Measurements from ENCODE around the gene DDAH1. TPM values are rescaled to one million over a fixed set of nuclear protein-coding genes. Genes with fewer than 3 reads are reported as not detected.

Gene DDAH1
- total and polyA plus RNA-seq, 5 donors: 3.8 to 10.1 (median 5.6) TPM

DNA sequence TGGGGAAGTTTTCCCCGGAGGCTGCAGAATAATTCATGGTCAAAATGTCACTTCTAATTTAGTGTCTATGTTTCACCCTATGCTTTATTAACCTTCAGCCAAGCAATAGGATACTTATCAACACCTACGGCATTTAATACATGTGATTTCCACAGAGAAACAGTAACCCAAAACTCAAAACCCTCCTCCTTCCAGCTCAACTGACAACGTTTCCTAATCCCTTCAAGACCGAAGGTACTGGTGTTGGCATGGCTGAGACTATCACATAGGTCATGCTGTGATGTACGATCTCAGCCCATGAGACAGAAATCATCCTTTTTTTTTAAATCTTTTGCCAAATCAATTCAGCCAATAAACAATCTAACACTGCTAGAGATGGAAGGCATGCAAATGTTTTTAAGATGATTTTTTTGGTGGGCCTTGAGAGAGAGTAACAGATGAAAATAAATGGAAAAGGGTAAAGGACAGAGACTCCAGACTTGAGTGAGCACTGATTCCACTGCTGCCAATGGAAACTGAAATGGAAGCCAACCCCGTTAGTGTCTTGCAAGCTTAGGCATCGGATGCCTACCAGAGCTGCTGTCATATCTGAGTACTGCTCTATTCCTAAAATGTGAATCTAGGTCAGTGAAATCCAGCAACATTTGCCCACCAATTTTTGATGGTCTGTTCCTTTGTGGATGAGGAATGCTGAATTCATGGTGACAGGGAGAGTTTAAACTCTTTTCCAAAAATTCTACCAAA is 125.1 kb downstream of the DDAH1 start:
- no peak overlapping the region for H3K27ac ChIP-seq (ENCODE audit: low read length)

DNA sequence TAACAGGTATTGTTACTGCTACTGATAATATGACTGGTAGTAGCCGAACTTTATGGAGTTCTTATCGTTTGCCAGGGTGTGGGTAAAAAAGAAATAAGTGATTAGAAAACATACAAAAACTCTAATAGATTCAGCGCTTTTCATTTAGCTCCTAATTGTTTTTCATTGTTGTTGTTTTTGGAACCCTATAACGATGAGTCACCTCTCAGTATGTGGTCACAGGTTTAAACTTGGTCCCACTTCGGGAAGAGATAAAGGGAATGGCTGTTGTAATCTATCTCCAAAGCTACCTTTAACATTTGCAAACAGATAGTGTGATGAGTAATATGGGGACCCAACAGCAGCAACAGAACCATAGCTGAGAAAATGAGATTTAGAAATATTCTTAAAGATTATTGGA is 125.9 kb downstream of the DDAH1 start:
- peak in 1 of 2 donors; percentile 80 for ATAC-seq
- no peaks in the 10 kb centered on the region for H3K27me3 ChIP-seq (ENCODE audit: control insufficient read depth, insufficient read depth)
- H3K4me1 ChIP-seq (ENCODE audit: control insufficient read depth, insufficient read depth, low read length): peaks cover 2% of the 10 kb centered on the region
- H3K9me3 ChIP-seq (ENCODE audit: control insufficient read depth, low read length): no peaks in the 10 kb centered on the region
- intact Hi-C loops (cut with DNase I): no loop called here
- H3K4me3 ChIP-seq (ENCODE audit: low read length): no peak overlapping the region
- DNase-seq: no peak
- H3K27ac ChIP-seq (ENCODE audit: low read length): no peak overlapping the region
- WGBS: 46% methylated on average over 5 of the region's 5 CpGs

More for the DNA sequence above, 125.1 kb downstream of the DDAH1 start:
- ATAC-seq (no peak), DNase-seq (no peak)
- Histone ChIP-seq H3K27me3 (ENCODE audit: control insufficient read depth, insufficient read depth) (no peaks in the 10 kb centered on the region), H3K9me3 (ENCODE audit: control insufficient read depth, low read length) (no peaks in the 10 kb centered on the region), H3K4me1 (ENCODE audit: control insufficient read depth, insufficient read depth, low read length) (peaks cover 2% of the 10 kb centered on the region), H3K4me3 (ENCODE audit: low read length) (no peak overlapping the region)
- intact Hi-C loops (cut with DNase I): no loop called here
- 73% methylated on average over 7 of the region's 7 CpGs for WGBS

DNA sequence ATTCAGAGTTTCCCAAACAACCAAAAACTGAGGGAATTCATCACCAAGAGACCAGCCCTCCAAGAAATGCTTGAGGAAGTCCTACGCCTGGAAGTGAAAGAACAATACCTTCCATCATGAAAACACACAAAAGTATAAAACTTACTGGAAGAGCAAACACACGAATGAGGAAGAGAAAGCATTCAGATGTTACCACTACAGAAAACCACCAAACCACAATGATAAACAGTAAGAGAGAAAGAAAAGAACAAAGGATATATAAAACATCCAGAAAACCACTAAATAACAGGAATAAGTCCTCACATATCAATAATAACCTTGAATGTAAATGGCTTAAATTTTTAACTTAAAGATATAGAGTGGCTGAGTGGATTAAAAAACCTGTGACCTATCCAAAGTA is 130.0 kb downstream of the DDAH1 start:
- intact Hi-C loops (cut with DNase I): no loop called here
- Histone ChIP-seq H3K27me3 (ENCODE audit: control insufficient read depth, insufficient read depth) (no peaks in the 10 kb centered on the region), H3K4me1 (ENCODE audit: control insufficient read depth, insufficient read depth, low read length) (peaks cover 11% of the 10 kb centered on the region), H3K27ac (ENCODE audit: low read length) (no peak overlapping the region), H3K4me3 (ENCODE audit: low read length) (no peak overlapping the region), H3K9me3 (ENCODE audit: control insufficient read depth, low read length) (no peaks in the 10 kb centered on the region)
- ATAC-seq: no peak
- DNase-seq: no peak
- 83% methylated on average over 2 of the region's 2 CpGs for whole genome bisulfite sequencing

DNA sequence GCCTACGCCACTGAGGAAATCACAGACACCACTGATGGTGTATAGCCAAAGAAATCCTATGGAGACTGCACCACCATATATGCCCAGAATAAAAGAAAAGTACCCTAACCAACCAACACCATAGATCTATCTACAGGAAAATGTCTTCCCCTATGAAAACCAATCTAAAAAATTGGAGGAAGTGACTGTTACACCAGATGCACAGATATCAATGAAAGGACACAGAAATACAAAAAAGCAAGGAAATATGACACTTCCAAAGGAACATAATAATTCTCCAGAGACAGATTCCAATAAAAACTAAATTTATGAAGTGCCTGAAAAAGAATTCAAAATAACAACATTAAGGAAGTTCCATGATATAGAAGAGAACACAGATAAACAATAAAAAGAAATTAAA is 131.8 kb downstream of the DDAH1 start:
- DNase-seq (no peak), ATAC-seq (no peak)
- H3K27me3 ChIP-seq (ENCODE audit: control insufficient read depth, insufficient read depth): no peaks in the 10 kb centered on the region
- intact Hi-C loops (cut with DNase I): no loop called here
- no peak overlapping the region for H3K27ac ChIP-seq (ENCODE audit: low read length)
- H3K9me3 ChIP-seq (ENCODE audit: control insufficient read depth, low read length): no peaks in the 10 kb centered on the region
- 100% methylated on average over 1 of the region's 1 CpG for WGBS
- no peak overlapping the region for H3K4me3 ChIP-seq (ENCODE audit: low read length)
- H3K4me1 ChIP-seq (ENCODE audit: control insufficient read depth, insufficient read depth, low read length): peaks cover 14% of the 10 kb centered on the region

DNA sequence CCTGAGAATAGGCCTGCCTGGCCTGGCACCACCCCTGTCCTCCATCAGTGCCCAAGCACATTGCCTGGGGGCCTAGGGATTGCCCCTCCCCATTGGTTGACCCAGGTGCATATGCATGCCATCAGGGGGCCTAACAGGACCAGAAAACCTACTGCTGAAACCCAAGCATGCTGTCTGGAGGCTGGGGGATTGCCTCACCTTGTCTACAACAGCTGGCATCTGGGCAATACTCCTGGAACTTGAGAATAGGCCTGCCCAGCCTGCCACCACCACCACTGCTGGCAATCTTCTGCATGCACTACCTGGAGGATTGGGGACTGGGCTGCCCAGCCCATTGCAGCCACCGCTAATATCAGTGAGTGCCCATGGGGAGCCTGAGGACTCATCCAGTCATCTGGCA is 132.4 kb downstream of the DDAH1 start:
- Histone ChIP-seq H3K9me3 (ENCODE audit: control insufficient read depth, low read length) (no peaks in the 10 kb centered on the region), H3K4me1 (ENCODE audit: control insufficient read depth, insufficient read depth, low read length) (peaks cover 14% of the 10 kb centered on the region), H3K27me3 (ENCODE audit: control insufficient read depth, insufficient read depth) (no peaks in the 10 kb centered on the region), H3K4me3 (ENCODE audit: low read length) (no peak overlapping the region), H3K27ac (ENCODE audit: low read length) (no peak overlapping the region)
- no peak for ATAC-seq
- no peak for DNase-seq
- intact Hi-C loops (cut with DNase I): no loop called here
- WGBS: 98% methylated on average over 1 of the region's 1 CpG

DNA sequence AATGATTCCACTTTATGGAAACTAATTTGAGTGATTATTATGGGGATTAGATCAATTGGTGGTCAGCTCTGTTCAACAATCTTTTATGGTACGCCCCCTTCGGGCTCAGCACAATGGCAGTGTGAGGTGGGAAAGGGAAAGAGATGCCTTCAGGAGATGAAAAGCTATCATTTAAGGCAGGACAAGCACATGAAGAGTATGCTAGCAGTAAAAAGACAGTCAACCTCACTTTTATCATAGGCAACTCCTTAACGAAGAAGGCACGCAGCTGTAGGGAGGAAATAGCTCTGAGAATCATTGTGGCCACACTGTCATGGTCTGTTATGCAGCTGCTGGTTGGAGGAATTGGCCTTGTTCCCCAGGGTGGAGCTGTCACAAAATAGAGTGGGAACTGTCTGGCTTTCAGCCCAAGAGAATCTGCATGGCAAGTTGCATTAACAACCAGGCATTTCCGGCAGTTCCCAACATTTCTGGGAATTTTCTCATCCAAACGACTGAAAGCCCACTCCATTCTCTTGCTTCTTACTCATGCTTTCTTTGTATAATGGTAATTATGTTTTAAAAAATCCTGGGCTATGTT is 134.2 kb downstream of the DDAH1 start:
- no peaks in the 10 kb centered on the region for H3K9me3 ChIP-seq (ENCODE audit: control insufficient read depth, low read length)
- DNase-seq (peak; percentile 49 to 59 (median 57)), ATAC-seq (peak; percentile 71 to 83)
- WGBS: 36% methylated on average over 6 of the region's 6 CpGs
- intact Hi-C loops (cut with DNase I): no loop called here
- H3K27me3 ChIP-seq (ENCODE audit: control insufficient read depth, insufficient read depth): no peaks in the 10 kb centered on the region
- H3K4me3 ChIP-seq (ENCODE audit: low read length): no peak overlapping the region
- H3K4me1 ChIP-seq (ENCODE audit: control insufficient read depth, insufficient read depth, low read length): peaks cover 14% of the 10 kb centered on the region
- H3K27ac ChIP-seq (ENCODE audit: low read length): peak overlapping the region; percentile 82

DNA sequence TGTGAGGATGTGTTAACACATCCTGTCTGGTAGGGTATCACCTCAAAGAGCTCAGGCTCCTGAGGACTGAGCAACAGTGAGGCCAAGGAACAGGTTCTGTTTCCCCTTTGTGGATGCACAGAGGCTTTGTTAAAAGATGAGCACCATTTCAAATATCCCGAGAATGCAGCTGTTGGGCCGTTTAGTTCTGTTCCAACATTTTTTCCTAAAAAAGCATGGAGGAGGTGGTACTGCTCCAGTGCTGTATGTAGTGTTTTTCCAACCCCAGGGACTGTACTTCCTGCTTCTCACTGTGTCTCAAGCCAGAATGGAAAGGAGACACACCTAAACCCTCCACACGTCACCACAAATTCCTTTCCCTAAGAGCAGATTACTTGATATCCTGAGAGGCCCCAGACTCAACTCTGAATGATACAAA is 134.7 kb downstream of the DDAH1 start:
- ATAC-seq (peak; percentile 57 to 86), DNase-seq (no peak)
- Histone ChIP-seq H3K27ac (ENCODE audit: low read length) (peak overlapping the region; percentile 39), H3K4me1 (ENCODE audit: control insufficient read depth, insufficient read depth, low read length) (peaks cover 14% of the 10 kb centered on the region), H3K4me3 (ENCODE audit: low read length) (no peak overlapping the region), H3K27me3 (ENCODE audit: control insufficient read depth, insufficient read depth) (no peaks in the 10 kb centered on the region), H3K9me3 (ENCODE audit: control insufficient read depth, low read length) (no peaks in the 10 kb centered on the region)
- WGBS: 27% methylated on average over 3 of the region's 3 CpGs
- intact Hi-C loops (cut with DNase I): no loop called here

DNA sequence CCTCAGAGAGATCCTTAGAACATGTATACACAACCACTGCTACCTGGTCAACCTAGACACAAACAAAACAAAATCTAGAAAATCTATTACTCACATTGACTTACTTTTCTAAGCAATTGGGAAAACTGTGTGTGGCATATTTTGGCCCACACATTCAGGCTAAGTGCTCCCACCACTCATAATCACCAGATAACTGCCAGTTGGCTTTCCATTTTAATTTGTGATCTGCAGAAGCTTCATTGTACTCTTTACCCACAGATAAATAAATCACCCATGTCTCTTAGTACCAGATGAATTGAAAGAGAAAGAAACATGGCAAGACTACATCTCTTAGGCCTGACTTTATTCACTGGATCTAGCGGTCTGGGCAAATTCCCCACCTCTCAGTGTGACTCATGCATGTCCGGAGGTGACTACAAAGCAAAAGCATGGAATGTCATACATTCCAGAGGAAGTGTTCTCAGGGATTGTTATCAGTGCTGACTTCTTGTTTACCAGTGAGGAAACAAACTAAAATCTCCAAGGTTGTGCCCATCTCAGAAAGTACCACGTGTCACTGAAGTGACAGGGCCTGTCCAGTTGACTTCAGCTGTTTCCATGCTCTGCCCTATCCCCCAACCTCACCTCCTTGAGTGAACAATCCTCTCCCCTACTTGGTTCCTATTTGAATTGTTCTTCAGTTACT is 136.1 kb downstream of the DDAH1 start:
- peak; percentile 35 to 82 for ATAC-seq
- Histone ChIP-seq H3K27ac (ENCODE audit: low read length) (no peak overlapping the region), H3K4me3 (ENCODE audit: low read length) (no peak overlapping the region), H3K27me3 (ENCODE audit: control insufficient read depth, insufficient read depth) (no peaks in the 10 kb centered on the region), H3K9me3 (ENCODE audit: control insufficient read depth, low read length) (no peaks in the 10 kb centered on the region), H3K4me1 (ENCODE audit: control insufficient read depth, insufficient read depth, low read length) (peaks cover 14% of the 10 kb centered on the region)
- WGBS: 45% methylated on average over 3 of the region's 3 CpGs
- intact Hi-C loops (cut with DNase I): no loop called here
- no peak for DNase-seq

DNA sequence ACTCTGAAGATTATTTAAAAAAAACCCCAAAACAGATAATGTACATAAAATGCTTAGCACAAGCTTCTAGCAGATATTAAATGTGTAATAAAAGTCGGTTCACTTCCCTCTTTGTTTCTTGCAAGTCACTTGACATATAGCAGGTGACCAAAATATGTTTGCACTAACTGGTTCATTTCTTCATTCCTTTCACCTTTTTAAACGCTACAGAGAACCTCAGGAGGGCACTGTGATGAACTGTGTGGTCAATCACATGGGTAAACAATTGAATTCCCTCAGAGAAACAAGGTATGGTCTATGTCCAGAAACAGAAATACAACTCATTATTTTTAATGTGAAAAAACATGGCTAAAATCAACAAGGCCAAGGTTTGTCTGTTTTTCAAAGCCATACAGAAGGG is 137.2 kb downstream of the DDAH1 start:
- no peak for ATAC-seq
- H3K27ac ChIP-seq (ENCODE audit: low read length): no peak overlapping the region

DNA sequence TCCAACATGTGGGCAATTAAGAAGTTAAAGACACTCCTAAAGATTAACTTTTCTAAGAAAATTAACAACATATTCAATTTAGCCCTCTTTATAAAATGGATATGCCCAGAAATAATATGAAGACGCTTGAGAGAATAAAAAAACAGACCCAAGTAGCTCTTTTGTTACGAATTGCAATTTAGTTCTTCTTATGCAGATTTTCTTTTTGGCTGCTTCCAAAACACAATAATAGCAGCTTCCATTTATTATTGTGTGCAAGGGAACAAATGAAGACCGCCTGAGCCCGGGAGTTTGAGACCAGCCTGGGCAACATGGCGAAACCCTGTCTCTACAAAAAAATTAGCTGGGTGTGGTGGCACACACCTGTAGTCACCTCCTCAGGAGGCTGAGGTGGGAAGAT is 138.1 kb downstream of the DDAH1 start:
- Histone ChIP-seq H3K9me3 (ENCODE audit: control insufficient read depth, low read length) (no peaks in the 10 kb centered on the region), H3K27ac (ENCODE audit: low read length) (no peak overlapping the region), H3K4me1 (ENCODE audit: control insufficient read depth, insufficient read depth, low read length) (peaks cover 14% of the 10 kb centered on the region), H3K27me3 (ENCODE audit: control insufficient read depth, insufficient read depth) (no peaks in the 10 kb centered on the region), H3K4me3 (ENCODE audit: low read length) (no peak overlapping the region)
- WGBS: 98% methylated on average over 5 of the region's 5 CpGs
- ATAC-seq (no peak), DNase-seq (no peak)
- intact Hi-C loops (cut with DNase I): no loop called here

More for the DNA sequence above, 137.2 kb downstream of the DDAH1 start:
- Histone ChIP-seq H3K9me3 (ENCODE audit: control insufficient read depth, low read length) (no peaks in the 10 kb centered on the region), H3K27me3 (ENCODE audit: control insufficient read depth, insufficient read depth) (no peaks in the 10 kb centered on the region), H3K4me3 (ENCODE audit: low read length) (no peak overlapping the region), H3K4me1 (ENCODE audit: control insufficient read depth, insufficient read depth, low read length) (peaks cover 14% of the 10 kb centered on the region)
- intact Hi-C loops (cut with DNase I): no loop called here
- DNase-seq: no peak
- WGBS: 82% methylated on average over 2 of the region's 2 CpGs

DNA sequence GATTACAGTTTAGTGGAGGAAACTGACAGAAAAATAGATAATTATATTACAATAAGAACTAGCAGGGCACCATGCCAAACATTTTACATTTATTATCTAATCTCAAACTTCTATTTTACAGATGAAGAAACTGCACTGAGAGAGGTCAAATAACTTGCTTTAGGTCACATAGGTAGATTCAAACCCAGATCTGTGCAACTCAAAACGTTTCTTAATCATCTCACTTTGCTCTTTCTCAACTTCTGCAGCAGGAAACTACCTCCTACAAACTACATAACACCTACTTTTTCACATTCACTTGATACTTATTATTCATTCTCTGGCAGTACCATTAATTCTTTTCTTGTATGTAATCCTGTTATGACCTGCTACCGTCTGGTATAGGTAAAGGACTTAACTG is 138.6 kb downstream of the DDAH1 start:
- Histone ChIP-seq H3K4me1 (ENCODE audit: control insufficient read depth, insufficient read depth, low read length) (peaks cover 14% of the 10 kb centered on the region), H3K9me3 (ENCODE audit: control insufficient read depth, low read length) (no peaks in the 10 kb centered on the region), H3K27me3 (ENCODE audit: control insufficient read depth, insufficient read depth) (no peaks in the 10 kb centered on the region), H3K27ac (ENCODE audit: low read length) (no peak overlapping the region), H3K4me3 (ENCODE audit: low read length) (no peak overlapping the region)
- intact Hi-C loops (cut with DNase I): no loop called here
- ATAC-seq: no peak
- 78% methylated on average over 2 of the region's 2 CpGs for WGBS
- no peak for DNase-seq

Measured in right cardiac atrium (tissue), 5 donors.